NCI-H2227 (cell line): ENCODE measurements around the gene OOEP.
"Not testable (repeated sequence)": the region's sequence is repeated elsewhere in the genome, so short reads cannot be mapped to it uniquely, and the experiment has no call there.

Experiments
- DNase-seq: peaks from one replicate; lab custom pipeline; 2025; ENCODE audit not compliant: unreplicated experiment; lab: John Stamatoyannopoulos, UW

OOEP gene

GRCh38 chr6:73369563-73369962, at the start of gene OOEP:
TSS of gene OOEP (minus strand) at chr6:73369897. CDS start at chr6:73369792, 105 bp downstream.
- no peak for DNase-seq

- no peak for DNase-seq
These were observed 48.5 kb upstream of the OOEP start for GRCh38 chr6:73418081-73418741.

GRCh38 chr6:73413102-73413501, 43.4 kb upstream of the OOEP start:
- DNase-seq = no peak

DNA sequence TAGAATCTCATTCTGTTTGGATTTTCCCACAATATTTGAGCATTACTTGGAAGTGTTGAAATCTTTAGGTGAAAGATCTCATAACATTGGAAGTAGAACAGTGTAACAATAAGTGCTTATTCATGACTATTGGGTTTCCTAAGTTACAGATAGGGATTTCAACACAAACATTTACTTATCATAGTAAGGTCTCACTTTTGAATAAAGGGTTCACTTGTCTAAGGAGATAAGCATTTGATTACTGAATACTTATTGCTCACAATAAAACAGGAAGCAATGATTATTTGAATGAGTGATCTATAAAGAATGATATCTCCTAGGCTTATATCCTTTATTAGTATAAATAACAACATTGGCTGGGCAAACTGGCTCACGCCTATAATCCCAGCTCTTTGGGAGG, 39.7 kb upstream of the OOEP start:
- DNase-seq = no peak

DNA sequence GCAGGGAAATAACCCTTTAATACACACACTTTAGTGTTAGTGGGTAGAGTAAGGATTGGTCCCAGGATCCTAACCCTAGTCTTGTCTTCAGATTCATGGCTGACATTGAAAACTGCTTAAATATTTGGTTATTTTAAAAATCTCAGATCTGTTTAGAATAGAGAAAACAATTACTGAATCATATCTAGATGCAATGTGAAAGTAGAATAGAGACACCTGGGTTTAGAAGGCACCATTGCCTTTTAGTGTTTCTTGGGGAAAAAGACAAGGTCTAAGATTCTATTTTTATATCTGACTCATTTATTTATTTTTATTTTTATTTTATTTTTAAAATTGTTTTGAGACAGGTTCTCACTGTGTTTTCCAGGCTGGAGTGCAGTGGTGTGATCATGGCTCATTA, 31.0 kb upstream of the OOEP start:
- DNase-seq = no peak

DNA sequence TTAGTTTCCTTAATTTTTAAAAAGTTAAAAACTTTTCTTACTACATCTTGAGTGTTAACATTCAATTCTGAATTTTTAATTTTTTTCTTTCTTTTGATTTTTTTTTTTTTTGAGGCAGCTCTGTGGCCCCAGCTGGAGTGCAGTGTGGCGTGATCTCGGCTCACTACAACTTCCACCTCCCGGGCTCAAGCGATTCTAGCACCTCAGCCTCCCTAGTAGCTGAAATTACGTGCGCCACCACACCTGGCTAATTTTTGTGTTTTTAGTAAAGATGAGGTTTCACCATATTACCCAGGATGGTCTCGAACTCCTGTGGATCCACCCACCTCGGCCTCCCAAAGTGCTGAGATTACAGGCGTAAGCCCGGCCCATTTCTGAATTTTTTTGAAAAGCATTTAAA, 26.2 kb upstream of the OOEP start:
- no peak for DNase-seq

DNA sequence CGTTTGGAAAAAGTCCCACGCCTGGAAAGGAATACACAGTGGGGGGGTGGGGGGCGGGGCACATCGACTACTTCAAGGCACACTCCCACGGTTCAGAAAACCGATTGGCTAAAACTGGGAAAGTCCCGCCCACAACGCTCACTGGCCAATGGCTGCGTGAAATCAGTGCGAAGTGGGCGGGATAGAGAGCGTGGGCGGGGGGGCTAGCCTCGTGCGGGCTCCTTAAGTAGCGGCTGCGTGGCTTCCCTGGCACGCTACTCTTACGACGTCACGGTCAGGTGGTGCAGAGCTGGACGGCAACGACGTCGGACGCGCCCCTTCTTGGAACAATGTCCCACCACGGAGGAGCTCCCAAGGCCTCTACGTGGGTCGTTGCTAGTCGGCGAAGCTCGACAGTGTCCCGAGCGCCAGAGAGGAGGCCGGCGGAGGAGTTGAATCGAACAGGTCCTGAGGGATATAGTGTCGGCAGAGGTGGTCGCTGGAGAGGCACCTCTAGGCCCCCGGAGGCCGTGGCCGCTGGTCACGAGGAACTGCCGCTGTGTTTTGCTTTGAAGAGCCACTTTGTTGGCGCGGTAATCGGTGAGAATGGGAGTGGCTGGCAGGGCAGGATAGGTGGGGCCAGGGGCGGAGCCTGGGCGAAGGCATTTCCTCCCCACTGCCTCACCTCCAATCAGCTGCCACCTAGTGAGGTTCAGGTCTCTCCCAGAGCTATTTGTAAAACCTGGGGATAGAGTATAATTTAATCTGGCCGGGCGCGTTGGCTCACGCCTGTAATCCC, 25.1 kb upstream of the OOEP start, which contains the start of gene DDX43:
DDX43 (plus strand) TSS at position 252 of the 778 bp plus-strand sequence; CDS start at position 330, 78 bp downstream.
- DNase-seq = peak; percentile 97

GRCh38 chr6:73393278-73393677, 23.6 kb upstream of the OOEP start:
- DNase-seq = no peak

- peak; percentile 49 for DNase-seq
These were observed 22.5 kb upstream of the OOEP start for GRCh38 chr6:73392188-73392587.

DNA sequence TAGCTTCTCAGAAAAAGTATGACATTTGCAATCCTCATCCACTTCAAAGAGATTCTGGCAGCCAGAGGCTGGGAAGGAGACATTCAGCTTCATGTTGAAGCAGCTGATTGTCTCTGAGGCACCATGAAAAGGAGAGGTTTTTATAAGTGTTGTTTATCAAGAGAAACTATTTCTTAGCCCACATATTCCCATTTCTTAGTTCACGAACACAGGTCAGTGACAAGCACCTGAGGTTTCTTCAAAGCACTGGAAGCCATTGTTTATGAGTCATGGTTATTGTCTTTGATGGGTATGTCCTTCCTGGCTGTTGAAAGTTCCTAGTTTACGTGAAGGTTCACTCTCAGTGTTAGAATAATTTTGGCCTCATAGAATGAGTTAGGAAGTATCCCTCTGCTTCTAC, 22.0 kb upstream of the OOEP start:
- DNase-seq = no peak

DNA sequence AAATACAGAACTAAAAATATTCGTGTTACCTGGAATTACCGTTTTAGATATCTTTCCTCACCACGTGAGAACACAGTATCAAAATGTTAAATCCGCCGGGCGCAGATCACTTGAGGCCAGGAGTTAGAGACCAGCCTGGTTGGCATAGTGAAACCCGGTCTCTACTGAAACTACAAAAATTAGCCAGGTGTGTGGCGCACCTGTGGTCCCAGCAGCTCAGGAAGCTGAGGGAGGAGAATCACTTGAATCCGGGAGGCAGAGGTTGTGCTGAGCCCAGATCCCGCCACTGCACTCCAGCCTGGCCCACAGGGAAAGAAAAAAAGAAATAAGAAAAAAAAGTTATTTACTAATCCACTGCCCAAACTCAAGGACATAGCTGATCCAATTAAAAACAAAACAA, 20.2 kb upstream of the OOEP start:
- DNase-seq = no peak

DNA sequence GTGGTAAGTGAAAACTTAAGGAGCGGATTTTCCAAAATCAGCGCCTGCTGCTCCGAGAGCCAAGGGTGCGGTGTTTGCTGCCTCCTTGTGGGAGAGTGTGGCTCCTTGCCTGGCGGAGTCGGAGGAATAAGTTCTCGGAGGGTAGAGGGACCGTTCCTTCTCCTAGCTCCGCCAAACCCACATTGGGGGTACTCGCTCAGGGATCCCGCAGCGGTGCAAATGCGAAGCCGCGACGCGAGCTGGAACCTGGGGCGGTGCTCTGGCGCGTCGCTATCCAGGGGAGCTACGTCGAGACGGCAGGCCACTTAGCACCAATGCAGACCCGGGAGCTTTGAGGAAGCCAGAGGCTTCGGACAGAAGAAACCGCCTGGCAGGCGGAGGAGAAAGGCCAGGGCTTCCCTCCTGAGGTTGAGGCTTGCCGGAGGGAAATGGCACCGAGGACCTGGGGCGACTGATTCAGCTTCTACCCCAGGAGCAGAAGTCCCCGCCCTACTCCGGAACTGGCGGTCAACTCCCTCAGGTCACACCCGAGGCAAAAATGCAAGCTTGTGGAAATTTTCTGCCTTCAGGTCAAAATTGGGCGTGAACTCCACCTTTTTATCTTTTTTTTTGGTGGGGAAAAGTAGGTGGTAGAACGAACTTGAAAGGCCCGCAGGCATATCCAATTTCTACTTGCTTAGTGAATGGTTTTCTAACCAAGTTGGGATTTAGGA, 19.3 kb upstream of the OOEP start:
- peak; percentile 67 for DNase-seq

DNA sequence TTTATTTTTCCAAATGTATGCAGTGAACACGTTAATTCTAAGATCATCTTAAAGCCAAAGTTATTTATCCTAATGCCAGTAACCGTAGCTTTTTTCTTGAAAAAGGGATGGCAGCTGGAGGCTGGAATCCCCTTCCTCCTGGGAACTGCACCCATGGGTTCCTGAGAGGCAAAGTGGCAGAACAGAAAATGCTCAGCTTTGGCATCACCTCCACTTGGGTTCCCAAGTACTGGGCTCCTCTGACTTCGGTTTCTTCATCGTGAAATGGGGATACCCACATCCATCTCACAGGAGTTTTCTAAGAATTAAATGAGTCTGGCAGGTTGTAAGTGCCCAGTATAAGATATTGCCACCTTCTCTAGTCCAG, 18.7 kb upstream of the OOEP start:
- peak; percentile 35 for DNase-seq

- no peak for DNase-seq
These were observed 12.9 kb upstream of the OOEP start for GRCh38 chr6:73382462-73383113.

- DNase-seq = not testable (repeated sequence)
These were observed 11.8 kb upstream of the OOEP start for GRCh38 chr6:73381531-73381930.

- DNase-seq = no peak
These were observed 7.5 kb upstream of the OOEP start for GRCh38 chr6:73377225-73377624.

GRCh38 chr6:73375216-73375615, 5.5 kb upstream of the OOEP start:
- DNase-seq = no peak

GRCh38 chr6:73372516-73372915, 2.8 kb upstream of the OOEP start:
- no peak for DNase-seq

GRCh38 chr6:73371984-73372383, 2.3 kb upstream of the OOEP start:
- no peak for DNase-seq

DNA sequence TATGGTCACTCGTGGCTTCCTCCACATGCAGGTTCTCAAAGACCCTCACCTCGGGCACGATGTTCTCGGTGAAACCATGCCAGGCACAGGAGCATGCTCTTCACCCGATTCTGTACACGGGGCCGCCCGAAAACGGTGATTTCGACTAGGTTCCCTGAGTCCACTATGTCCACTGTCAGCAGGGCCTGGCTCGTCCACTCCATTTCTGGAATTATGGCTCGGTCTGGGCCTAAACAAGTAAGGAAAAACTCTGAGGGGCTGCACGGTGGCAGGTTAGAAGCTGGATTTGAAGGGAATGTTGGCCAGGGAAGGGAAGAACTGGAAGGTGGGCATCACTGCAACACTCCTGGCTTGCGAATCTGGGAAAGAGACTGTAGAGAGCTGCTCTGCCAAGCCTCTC, 540 bp downstream of the OOEP start:
- DNase-seq = no peak

DNA sequence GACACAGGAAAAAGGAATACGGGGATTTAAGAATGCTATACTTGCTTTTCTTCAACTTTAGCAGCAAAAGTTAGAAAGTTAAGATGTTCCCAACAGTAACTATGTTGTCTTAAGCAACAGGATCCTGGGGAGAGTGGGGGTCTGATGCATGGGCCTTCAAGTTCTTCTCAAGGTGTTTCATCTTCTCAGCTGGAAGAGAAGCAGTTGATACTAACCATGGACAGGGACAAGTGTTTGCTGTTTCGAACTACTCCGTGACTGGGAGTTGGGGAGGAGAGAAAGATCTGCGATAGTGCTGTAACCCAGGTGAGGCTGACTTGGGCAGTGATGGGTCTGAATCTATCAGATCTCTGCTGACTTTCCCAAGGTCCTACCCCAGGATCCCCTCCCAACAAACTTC, 1.0 kb downstream of the OOEP start:
- DNase-seq = no peak
